HL-60/S4 (cell line): ENCODE data around the gene ZNF680.
"Not testable (repeated sequence)": the region's sequence is repeated elsewhere in the genome, so short reads cannot be mapped to it uniquely, and the experiment has no call there.

Source experiments
- in situ Hi-C: fragments of 300-500 bp; cut with MboI; formaldehyde crosslinking; loops from 2 replicates; pipeline ENCODE4 v1.14.3; 2022; ENCODE audit warnings: low sequenced_read_pairs

ZNF680 gene

GRCh38 chr7:64562626-64563278, at the start of gene ZNF680:
ZNF680 (minus strand) TSS chr7:64563071; CDS start chr7:64562954, 117 bp downstream.
- in situ Hi-C loops, result no loop called here

DNA sequence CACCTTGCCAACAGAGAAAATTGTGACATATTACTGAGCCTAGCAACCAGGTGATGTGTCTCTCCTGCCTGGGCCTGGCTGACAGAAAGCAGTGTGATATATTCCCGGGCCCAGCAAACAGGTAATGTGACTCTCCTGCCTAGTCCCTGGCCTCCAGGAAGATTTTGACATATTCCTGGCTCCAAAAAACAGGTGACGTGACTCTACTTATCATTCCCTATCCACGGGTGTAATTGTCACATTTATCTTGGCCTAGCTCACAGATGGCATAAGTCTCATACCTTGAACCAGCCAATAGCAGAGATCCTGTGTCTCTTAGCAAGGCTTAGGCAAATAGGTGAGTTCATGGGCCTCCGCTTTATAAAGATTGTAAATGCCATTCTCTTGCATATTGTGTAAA, 49.6 kb upstream of the ZNF680 start:
- in situ Hi-C loops, result no loop called here

DNA sequence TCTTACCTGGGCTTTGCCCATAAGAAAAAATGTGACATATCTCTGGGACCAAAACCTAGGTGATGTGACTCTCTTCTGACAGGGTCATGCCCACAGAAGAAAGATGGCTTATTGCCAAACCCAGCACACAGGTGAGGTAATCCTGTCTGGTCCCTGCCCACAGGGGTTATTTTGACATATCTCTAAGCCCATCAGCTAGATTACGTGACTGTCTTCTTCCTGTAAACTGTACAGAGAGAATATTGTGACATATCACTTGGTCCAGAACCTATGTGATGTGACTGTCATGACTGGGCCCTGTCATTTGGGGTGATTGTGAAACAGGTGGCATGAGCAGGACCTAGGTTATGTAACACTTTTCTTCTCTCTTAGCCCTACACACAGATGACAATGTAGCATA, 48.8 kb upstream of the ZNF680 start:
- in situ Hi-C loops, result no loop called here

GRCh38 chr7:64610997-64611396, 48.1 kb upstream of the ZNF680 start:
- in situ Hi-C loops, result no loop called here

GRCh38 chr7:64608116-64608910, 45.4 kb upstream of the ZNF680 start:
- in situ Hi-C loops, result no loop called here

- in situ Hi-C loops, result no loop called here
Measured at GRCh38 chr7:64606385-64606784, 43.5 kb upstream of the ZNF680 start.

GRCh38 chr7:64603271-64603670, 40.4 kb upstream of the ZNF680 start:
- in situ Hi-C loops, result no loop called here

- in situ Hi-C loops, result no loop called here
Measured at GRCh38 chr7:64602518-64602917, 39.6 kb upstream of the ZNF680 start.

DNA sequence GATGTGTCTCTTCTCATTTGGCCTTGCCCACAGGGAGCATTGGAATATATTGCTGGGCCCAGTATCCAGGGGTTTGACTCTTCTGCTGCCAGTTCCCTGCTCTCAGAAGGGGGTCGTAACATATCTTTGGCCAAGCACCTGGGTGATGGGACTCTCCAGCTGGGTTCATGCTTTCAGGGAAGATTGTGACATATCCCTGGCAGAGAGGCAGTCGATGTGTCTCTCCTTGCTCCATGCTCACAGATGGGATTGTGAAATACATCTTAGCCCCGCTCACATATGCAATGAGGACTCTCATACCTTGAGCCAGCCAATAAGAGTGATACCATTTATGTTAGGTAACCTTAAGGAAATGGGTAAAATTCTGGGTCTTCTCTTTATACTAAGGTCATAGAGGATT, 39.2 kb upstream of the ZNF680 start:
- in situ Hi-C loops, result no loop called here

DNA sequence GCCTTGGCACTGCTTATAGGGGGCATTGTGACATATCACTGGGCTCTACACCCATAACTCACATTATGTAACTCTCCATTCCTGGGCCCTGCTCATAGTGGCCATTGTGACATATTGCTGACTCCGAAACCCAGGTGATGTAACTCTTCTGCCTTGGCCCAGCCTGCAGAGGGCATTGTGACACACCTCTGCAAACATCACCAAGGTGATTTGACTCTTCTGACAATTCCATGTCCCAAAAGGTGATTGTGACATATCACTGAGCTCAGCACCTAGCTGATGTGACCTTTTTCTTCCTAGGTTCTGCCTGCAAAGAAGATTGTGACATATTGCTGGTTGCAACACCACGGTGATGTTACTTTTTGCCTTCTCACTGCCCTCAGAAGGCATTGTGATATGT, 36.5 kb upstream of the ZNF680 start:
- in situ Hi-C loops, result no loop called here

GRCh38 chr7:64590971-64591370, 28.1 kb upstream of the ZNF680 start:
- in situ Hi-C loops, result no loop called here

- in situ Hi-C loops, result no loop called here
Measured at GRCh38 chr7:64581926-64582894, 19.3 kb upstream of the ZNF680 start.

GRCh38 chr7:64581391-64581790, 18.5 kb upstream of the ZNF680 start:
- in situ Hi-C loops, result no loop called here

DNA sequence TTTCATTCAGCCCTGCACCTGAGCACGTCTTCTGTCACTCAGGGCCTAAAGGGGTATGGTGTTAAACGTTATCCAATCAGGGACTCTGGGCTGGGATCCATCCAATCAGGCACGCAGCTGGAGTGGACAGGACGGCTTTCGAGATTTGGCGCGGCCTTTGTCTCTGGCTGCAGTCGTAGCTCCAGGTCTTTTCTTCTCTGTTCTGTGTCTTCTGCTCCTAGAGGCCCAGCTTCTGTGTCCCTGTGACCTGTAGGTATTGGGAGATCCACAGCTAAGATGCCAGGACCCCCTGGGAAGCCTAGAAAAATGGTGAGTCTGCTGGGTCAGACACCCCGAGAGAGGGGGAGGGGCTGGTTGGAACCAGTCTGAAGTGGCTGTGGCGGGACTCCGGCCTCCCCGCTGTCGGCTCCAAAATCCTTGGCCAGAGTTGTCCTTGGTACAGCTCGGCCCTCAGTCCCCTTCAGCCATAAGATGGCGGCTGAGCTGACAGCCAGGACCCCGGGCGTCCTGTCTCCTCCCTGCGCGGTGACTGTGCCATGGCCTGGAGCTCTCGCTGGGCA, 11.7 kb upstream of the ZNF680 start:
- in situ Hi-C loops, result no loop called here

DNA sequence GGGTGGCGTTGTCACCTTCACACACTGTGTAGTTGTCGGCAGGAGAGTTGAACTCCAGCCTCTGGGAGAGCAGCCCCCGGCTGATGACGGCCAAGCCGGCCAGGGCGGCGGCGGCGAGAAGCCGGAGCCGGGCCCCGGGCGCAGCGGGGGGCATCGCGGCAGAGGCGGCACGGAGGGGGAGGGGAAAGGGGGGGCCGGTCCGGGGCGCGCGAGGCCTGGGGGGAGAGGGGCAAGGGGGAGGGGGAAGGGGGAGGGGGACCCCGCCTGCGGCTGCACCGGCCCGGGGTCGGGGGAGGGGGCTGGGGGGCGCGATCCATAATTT, 7.4 kb upstream of the ZNF680 start:
- in situ Hi-C loops, result not testable (repeated sequence)

DNA sequence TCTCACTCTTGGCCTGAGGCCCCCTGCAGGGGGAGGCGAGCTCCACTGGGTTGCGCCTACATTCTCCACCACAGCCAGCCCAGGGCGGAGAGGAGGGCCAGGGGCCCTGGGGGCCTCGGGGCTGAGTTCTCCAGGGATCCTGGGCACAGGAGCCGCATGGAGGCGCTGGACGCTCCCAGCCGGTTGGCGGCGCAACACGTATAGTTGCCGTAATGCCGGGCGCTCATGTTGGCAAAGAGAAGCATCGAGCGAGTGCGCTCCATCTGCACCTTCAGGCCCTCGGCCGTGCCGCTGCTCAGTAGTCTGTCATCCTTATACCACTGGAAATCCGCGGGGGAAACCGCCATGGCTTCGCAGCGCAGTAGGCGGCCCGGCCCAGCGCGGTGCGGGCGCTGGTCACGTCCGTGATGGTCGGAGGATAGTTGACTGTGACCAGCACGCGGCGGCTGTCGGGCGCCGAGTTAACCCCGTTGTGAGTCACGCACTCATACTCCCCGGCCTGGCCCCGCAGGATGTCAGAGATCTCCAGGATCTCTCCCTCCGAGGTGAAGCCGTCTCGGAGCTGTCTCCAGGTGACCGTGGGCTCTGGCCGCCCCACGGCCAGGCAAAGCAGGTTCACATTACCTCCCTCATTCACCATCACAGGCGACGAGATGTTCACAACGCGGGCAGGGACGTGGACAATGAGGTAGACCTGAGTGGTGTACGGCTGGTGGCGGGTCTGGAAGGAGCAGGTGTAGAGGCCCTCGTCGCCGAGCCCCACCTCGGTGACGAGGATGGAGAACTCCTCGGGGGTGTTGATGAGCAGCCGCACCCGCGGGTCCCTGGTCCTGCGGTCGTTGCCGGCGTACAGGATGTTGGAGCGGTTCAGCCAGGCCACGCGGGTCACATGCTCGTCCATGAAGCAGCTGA, 6.8 kb upstream of the ZNF680 start:
- in situ Hi-C loops, result not testable (repeated sequence)

- in situ Hi-C loops, result no loop called here
Measured at GRCh38 chr7:64562256-64562625, 630 bp downstream of the ZNF680 start.

DNA sequence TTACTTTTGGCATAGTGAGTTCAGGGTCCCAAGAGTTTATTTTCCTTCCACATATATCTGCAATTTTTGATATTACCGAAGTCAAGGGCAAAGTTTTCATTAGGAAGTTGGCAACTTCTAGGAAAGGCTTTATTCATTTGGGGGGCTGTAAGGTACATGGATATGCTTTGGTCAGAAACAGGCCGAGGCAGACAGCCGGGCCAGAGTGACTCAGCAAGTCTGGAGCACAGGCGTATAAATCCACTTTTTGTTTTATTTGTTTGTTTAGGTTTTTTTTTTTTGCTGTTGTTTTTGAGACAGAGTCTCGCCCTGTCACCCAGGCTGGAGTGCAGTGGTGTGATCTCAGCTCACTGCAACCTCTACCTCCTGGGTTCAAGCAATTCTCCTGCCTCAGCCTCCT, 3.7 kb downstream of the ZNF680 start:
- in situ Hi-C loops, result no loop called here

GRCh38 chr7:64558781-64559180, 4.1 kb downstream of the ZNF680 start:
- in situ Hi-C loops, result no loop called here

GRCh38 chr7:64558323-64558705, 4.6 kb downstream of the ZNF680 start:
- in situ Hi-C loops, result no loop called here
